Measurements from ENCODE around the gene TRIO.

The TRIO gene

DNA sequence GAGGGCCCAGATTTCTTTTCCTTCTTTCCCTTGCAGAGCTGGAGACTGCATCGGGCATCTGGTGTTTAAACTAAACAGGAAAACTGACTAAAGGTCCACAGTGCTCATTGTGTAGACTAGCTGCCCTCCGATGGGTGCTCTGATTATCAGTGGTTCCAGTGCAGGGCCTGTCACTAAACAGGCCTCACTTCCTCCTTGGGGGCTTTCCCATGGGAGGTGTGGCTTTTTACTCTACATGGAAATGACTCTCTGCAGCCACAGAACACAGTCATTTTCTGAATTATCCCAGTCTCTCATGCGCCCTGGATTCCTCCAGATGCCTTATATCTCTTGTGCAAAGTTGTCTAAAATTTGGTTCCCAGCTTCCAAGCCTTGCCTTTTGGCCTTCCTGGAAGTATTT lies 199.2 kb downstream of the TRIO start:
- no peaks in the 10 kb centered on the region for H3K27me3 ChIP-seq
- no peaks in the 10 kb centered on the region for H3K9me3 ChIP-seq
- peak overlapping the region; percentile 83 for H3K4me2 ChIP-seq
- H4K20me1 ChIP-seq = peaks cover 36% of the 10 kb centered on the region
- peaks cover 77% of the 10 kb centered on the region for H3K36me3 ChIP-seq
- H3K9ac ChIP-seq = no peak overlapping the region; the same call in 1 of the 2 replicates
- H3K4me1 ChIP-seq = peaks cover 33% of the 10 kb centered on the region
- TF ChIP-seq Cebpa-rat (IDR thresholded peaks at IDR 0.05) = no peak
- peak overlapping the region; percentile 37 for H3K27ac ChIP-seq
- H3K4me3 ChIP-seq = no peak overlapping the region

DNA sequence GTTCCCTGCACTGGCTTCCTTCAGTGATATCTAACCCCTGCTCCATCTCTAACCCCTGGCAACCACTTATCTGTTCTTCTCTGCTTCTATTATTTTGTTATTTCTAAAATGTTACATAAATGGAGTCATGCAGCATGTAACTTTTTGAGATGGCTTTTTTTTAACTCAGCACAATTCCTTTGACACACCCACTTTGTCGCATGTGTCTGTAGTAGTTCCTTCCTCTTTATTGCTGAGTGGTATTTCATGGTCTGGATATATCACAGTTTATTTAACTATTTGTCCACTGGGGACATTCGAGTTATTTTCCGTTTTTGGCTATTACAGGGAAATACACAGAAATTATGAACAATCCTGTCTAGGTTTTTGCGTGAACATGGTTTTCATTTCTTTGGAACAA lies 200.2 kb downstream of the TRIO start:
- TF ChIP-seq Cebpa-rat (IDR thresholded peaks at IDR 0.05) = no peak
- Histone ChIP-seq H3K36me3 (peaks cover 77% of the 10 kb centered on the region), H4K20me1 (peaks cover 46% of the 10 kb centered on the region)

DNA sequence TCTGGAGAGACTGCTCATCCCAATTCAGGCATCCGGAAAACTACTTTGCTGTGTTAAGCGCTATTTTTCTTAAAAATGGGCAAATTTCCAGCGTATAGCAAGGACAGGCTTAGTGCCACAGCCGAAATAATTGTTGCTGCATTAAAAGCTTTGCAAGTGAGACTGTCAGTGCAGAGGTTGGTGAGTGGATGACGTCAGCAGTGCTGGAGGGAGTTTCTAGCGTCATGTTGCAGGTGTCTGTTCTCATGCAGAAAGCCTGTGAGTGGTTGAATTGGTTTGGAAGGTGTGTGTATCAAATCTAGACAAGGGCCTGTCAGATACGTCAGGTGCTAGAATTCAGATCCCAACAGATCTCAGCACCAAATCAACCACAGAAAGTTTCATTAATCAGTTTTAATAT lies 204.4 kb downstream of the TRIO start:
- TF ChIP-seq Cebpa-rat (IDR thresholded peaks at IDR 0.05) = no peak
- H3K4me3 ChIP-seq = no peak overlapping the region
- H3K9me3 ChIP-seq = no peaks in the 10 kb centered on the region
- no peak overlapping the region for H3K9ac ChIP-seq
- H3K36me3 ChIP-seq = peaks cover 61% of the 10 kb centered on the region
- no peak overlapping the region for H3K4me2 ChIP-seq
- H4K20me1 ChIP-seq = peaks cover 66% of the 10 kb centered on the region
- no peaks in the 10 kb centered on the region for H3K27me3 ChIP-seq
- no peak overlapping the region for H3K27ac ChIP-seq
- H3K4me1 ChIP-seq = peaks cover 49% of the 10 kb centered on the region

More for the DNA sequence above, 200.2 kb downstream of the TRIO start:
- Histone ChIP-seq H3K27me3 (no peaks in the 10 kb centered on the region), H3K9ac (no peak overlapping the region), H3K4me1 (peaks cover 33% of the 10 kb centered on the region), H3K4me2 (no peak overlapping the region), H3K9me3 (no peaks in the 10 kb centered on the region), H3K4me3 (no peak overlapping the region), H3K27ac (no peak overlapping the region)

DNA sequence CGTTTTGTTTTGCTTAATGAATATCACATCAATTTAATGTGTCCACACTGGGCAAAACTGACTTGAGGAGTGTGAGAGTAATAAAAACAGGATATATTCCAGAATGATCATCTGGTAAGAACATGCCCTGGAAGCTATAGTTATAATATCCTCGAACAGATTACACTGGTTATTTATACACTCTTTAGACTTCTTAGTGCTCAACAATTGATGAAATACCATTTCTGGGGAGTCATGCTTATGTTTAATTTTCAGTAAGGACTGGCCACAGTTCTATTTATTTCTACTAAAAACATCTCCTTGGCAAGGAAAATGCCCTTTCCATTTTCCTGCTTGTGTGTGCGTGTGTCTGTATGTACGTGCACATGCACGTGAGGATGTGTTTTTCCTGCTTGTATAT lies 205.0 kb downstream of the TRIO start:
- no peaks in the 10 kb centered on the region for H3K27me3 ChIP-seq
- H3K9ac ChIP-seq = no peak overlapping the region
- peaks cover 63% of the 10 kb centered on the region for H4K20me1 ChIP-seq
- no peaks in the 10 kb centered on the region for H3K9me3 ChIP-seq
- H3K27ac ChIP-seq = no peak overlapping the region
- no peak overlapping the region for H3K4me2 ChIP-seq
- peaks cover 48% of the 10 kb centered on the region for H3K4me1 ChIP-seq
- peaks cover 56% of the 10 kb centered on the region for H3K36me3 ChIP-seq
- no peak for TF ChIP-seq Cebpa-rat (IDR thresholded peaks at IDR 0.05)
- no peak overlapping the region for H3K4me3 ChIP-seq

DNA sequence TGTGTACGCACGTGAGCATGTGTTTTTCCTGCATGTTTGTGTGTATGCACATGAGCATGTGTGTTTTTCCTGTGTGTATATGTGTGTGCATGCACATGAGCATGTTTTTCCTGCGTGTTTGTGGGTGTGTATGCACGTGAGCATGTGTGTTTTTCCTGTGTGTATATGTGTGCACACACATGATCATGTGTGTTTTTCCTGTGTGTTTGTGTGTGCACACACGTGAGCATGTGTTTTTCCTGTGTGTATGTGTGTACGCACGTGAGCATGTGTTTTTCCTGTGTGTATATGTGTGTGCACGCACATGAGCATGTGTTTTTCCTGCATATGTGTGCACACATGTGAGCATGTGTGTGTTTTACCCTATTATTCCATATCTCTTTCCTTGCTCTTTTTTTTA lies 205.9 kb downstream of the TRIO start:
- Histone ChIP-seq H3K27me3 (no peaks in the 10 kb centered on the region), H3K36me3 (peaks cover 48% of the 10 kb centered on the region), H3K9me3 (no peaks in the 10 kb centered on the region)

DNA sequence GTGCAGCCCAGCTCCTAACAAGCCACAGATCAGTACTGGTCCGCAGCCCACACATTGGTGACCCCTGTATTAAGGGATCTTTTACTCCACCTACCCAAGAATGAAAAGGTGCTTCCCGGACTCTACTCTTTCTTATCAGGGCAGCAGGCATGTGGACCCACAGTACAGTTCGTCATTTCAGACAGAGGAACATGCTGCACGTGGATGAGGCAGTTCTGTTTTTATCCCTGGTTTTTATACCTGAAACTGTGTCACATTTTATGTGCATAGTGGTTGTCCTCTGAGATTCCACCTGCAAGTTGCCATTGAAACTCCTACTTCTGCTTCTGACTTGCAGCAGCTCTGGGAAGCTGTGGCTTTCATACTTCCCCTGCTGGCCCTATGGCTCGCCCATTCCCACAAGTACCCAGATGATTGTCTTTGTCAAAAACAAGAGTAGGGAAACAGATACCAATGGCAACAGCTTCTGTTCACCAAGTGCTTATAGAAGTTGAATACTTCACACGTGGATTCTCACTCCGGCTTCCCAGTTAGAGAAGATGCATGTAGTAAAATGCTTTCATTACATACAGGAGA lies 208.0 kb downstream of the TRIO start:
- no peaks in the 10 kb centered on the region for H3K9me3 ChIP-seq
- H3K27me3 ChIP-seq = no peaks in the 10 kb centered on the region
- peaks cover 39% of the 10 kb centered on the region for H3K36me3 ChIP-seq
- H4K20me1 ChIP-seq = peaks cover 82% of the 10 kb centered on the region
- H3K9ac ChIP-seq = no peak overlapping the region; the same call in 1 of the 2 replicates
- no peak overlapping the region for H3K4me3 ChIP-seq
- TF ChIP-seq Cebpa-rat (IDR thresholded peaks at IDR 0.05) = no peak
- H3K4me2 ChIP-seq = peak overlapping the region; percentile 74
- H3K4me1 ChIP-seq = peaks cover 58% of the 10 kb centered on the region
- 0 out of 2 replicates have a peak overlapping the region, but pooled peaks have one; percentile 5 for H3K27ac ChIP-seq

More for the DNA sequence above, 205.9 kb downstream of the TRIO start:
- no peak overlapping the region for H3K4me3 ChIP-seq
- peaks cover 60% of the 10 kb centered on the region for H4K20me1 ChIP-seq
- H3K9ac ChIP-seq = no peak overlapping the region
- TF ChIP-seq Cebpa-rat (IDR thresholded peaks at IDR 0.05) = no peak
- H3K4me1 ChIP-seq = peaks cover 44% of the 10 kb centered on the region
- 0 out of 2 replicates have a peak overlapping the region, but pooled peaks have one; percentile 7 for H3K4me2 ChIP-seq
- no peak overlapping the region for H3K27ac ChIP-seq

DNA sequence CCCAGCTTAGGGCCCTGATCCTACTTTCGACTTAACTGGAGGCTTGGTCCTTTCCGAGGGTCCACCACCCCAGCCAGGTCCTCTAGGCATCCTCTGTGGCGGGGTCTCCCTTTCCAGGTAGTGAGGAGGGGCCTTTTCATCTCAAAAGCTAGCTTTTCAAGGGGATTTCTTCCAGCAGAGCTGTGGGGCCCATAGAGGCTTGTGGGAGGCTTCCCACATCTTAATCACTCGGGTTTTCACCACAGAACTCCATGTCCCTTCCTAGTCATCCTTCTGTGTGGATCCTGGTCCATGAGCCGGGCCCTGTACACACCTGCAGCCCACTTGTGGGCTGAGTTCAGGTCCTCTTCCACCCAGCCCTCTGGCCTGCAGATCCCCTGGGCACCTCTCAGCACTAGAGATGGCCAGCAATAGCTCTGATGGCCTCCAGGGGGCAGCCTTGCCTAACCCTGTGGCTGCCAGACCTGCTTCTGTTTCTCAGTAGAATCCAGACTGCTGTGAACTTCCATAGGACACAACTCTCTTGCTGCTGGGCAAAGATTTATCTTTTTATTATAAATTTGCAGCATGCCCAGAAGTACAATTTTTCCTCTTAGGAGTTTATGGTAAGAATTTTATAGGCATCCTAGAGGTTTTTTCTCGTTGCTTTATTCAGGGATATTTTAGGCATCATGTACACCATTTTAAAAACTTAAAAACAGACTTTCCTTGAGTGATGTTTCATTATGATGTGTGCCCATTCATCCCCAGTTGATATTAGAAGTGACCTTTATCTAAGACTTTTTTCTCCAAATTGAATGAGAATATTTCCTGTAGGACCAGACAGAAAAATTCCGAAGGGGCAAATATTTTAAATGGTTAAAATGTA lies 208.9 kb downstream of the TRIO start:
- Histone ChIP-seq H3K4me2 (peak overlapping the region; percentile 74), H3K27ac (no peak overlapping the region), H3K9me3 (no peaks in the 10 kb centered on the region), H3K36me3 (peaks cover 31% of the 10 kb centered on the region), H3K4me1 (peaks cover 67% of the 10 kb centered on the region), H3K9ac (no peak overlapping the region), H3K27me3 (no peaks in the 10 kb centered on the region), H4K20me1 (peaks cover 91% of the 10 kb centered on the region), H3K4me3 (no peak overlapping the region)
- no peak for TF ChIP-seq Cebpa-rat (IDR thresholded peaks at IDR 0.05)

DNA sequence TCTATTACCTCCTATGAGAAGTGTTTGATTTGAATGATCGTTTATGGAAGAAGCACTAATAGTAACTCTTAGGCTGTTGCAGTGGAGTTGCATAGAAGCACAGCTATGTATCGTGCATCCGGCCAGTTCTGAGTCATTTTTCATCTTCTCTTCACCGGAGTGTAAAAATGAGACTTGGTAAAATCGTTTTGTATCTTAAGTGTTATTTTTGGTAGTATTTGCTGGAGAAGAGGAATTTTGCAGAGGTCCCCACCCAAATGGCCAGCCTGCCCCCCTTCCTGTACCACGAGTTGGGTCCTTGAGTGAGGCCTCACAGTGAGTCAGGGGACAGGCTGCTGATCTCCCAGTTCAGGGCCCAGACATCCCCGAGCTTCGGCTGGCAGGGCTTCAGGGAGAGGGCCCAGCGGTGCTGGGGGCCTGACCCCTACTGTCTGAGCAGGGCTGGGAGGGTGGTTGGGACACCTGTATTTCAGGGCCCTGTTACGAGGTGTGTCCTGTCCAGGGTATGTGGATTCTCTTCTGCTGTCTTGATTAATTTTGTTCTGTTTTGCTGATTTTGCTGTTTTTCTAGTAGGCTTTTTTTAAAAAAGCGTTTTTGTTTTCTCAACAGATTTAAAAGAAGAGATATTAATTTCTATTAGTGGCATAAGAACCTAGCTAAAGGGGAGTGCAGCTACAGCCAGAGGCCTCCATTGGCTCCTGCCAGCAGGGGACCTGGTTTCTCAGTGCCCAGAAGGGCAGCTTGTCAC lies 210.8 kb downstream of the TRIO start:
- H3K9me3 ChIP-seq = no peaks in the 10 kb centered on the region
- H3K4me2 ChIP-seq = no peak overlapping the region
- no peak for TF ChIP-seq Cebpa-rat (IDR thresholded peaks at IDR 0.05)
- H3K4me3 ChIP-seq = no peak overlapping the region
- H3K27me3 ChIP-seq = no peaks in the 10 kb centered on the region
- H3K9ac ChIP-seq = no peak overlapping the region
- no peak overlapping the region for H3K27ac ChIP-seq
- H3K36me3 ChIP-seq = peaks cover 25% of the 10 kb centered on the region
- H4K20me1 ChIP-seq = peaks cover 92% of the 10 kb centered on the region
- H3K4me1 ChIP-seq = peaks cover 83% of the 10 kb centered on the region

DNA sequence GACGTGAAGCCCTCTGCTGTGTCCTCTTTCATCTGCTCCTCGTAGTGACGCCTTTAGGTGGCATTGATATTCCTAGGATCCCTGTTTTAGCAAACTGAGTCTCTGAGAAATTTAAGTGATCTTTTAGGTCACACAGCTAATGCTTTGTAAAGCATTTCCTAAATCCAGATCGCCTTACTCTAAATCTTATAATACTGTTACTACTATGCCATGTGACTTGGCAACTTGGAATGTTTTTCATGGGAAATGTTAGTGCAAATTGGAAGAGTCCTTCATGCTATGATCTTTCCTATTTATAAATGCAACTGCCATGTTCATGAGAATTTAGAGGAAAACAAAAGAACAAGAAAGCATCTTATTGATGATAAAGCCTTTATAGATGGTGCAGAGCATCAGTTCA lies 212.2 kb downstream of the TRIO start:
- H3K36me3 ChIP-seq = peaks cover 36% of the 10 kb centered on the region
- no peak overlapping the region for H3K27ac ChIP-seq
- no peak for TF ChIP-seq Cebpa-rat (IDR thresholded peaks at IDR 0.05)
- peaks cover 90% of the 10 kb centered on the region for H4K20me1 ChIP-seq
- no peaks in the 10 kb centered on the region for H3K27me3 ChIP-seq
- peaks cover 77% of the 10 kb centered on the region for H3K4me1 ChIP-seq
- no peak overlapping the region for H3K4me2 ChIP-seq
- no peak overlapping the region for H3K4me3 ChIP-seq
- no peak overlapping the region for H3K9ac ChIP-seq
- H3K9me3 ChIP-seq = no peaks in the 10 kb centered on the region

Data from BLaER1 (cell line).